Measurements from ENCODE around the gene TBC1D9.

DNA sequence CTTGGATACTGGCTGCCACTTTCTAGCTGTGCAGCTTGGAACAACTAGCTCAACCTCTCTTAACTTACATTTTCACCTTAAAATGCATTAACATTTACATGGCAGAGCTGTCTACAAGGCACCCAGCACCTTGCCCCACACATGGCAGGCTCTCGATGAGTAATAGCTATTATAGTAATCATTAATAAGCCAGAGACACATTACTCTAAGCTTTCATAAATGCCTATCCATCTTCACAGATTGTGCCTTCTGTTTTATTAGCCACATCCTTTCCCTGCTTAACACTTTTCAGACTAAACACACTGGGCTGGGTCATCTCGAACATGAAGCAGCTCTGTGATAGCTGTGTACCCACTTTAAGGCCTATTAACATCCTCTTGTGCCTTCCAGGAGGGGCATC is 103.6 kb downstream of the TBC1D9 start:
- no peak for TF ChIP-seq CTCF (IDR thresholded peaks at IDR 0.05)
- no peak for TF ChIP-seq POLR2A (IDR thresholded peaks at IDR 0.05)
